ENCODE data around the gene PHKA1.

The PHKA1 gene

DNA sequence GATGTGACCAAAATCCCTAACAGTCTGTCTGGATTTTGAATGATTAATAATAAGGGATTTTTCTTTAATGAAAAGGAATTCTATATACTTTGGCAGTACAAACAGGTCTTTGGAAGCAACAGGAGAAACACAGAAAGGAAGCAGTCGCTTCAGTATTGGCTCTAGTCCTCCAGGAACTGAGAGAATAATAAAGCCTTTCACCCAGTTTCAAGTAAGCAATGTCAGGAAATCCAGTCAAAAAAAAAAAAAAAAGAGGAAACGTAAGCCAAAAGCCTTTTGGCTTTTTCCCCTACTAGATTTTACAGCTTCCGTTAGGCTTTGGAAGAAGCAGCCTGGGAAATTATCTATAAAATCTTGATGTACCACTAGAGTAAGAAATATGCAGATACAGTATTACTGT lies 79.8 kb downstream of the PHKA1 start:
- DNase-seq (ENCODE audit: extremely low read depth, low read depth), result no peak
- TF ChIP-seq, protein P1, sequence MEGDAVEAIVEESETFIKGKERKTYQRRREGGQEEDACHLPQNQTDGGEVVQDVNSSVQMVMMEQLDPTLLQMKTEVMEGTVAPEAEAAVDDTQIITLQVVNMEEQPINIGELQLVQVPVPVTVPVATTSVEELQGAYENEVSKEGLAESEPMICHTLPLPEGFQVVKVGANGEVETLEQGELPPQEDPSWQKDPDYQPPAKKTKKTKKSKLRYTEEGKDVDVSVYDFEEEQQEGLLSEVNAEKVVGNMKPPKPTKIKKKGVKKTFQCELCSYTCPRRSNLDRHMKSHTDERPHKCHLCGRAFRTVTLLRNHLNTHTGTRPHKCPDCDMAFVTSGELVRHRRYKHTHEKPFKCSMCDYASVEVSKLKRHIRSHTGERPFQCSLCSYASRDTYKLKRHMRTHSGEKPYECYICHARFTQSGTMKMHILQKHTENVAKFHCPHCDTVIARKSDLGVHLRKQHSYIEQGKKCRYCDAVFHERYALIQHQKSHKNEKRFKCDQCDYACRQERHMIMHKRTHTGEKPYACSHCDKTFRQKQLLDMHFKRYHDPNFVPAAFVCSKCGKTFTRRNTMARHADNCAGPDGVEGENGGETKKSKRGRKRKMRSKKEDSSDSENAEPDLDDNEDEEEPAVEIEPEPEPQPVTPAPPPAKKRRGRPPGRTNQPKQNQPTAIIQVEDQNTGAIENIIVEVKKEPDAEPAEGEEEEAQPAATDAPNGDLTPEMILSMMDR (IDR thresholded peaks at IDR 0.05; ENCODE audit: low read depth, low read length, missing control alignments), result no peak
- H3K4me3 ChIP-seq (replicated peaks; ENCODE audit: low read depth, low read length), result no peak overlapping the region

DNA sequence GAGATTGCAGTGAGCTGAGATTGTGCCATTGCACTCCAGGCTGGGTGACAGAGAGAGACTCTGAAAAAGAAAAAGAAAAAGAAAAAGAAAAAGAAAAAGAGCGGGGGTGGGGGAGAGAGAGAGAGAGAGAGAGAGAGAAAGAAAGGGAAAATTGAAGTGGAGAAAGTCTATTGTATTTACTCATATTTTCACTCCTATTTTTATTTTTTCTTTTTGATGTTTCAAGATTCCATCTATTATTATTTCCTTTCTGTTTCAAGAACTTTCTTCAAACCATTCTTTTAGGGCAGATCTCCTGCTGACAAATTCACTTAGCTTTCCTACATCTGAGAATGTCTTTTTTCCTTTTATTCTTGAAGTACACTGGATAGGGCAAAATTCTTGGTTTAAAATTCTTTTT lies 83.9 kb downstream of the PHKA1 start:
- H3K4me3 ChIP-seq (replicated peaks; ENCODE audit: low read depth, low read length), result no peak overlapping the region
- no peak for DNase-seq (ENCODE audit: extremely low read depth, low read depth)
- TF ChIP-seq, protein P1 (IDR thresholded peaks at IDR 0.05; ENCODE audit: low read depth, low read length, missing control alignments), result no peak

DNA sequence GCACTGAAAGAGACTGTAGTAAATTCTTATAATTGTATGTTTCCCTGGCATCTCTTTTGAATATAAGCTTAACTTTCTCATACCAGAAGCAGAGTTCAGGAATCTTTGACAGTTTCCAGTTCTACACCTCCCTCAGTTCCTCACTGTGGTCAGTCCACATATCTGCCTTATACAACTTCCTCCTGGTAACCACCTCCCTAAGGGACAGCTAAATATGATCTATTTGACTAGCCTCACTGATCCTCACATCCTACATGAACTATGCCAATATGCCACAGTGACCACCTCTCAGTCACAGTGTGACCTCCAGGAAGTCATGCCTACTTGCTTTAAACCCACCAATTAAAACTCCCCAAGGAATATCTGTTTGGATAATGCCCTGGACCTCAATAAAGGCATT lies 89.9 kb downstream of the PHKA1 start:
- TF ChIP-seq, protein P1 (IDR thresholded peaks at IDR 0.05; ENCODE audit: low read depth, low read length, missing control alignments), result no peak
- H3K4me3 ChIP-seq (replicated peaks; ENCODE audit: low read depth, low read length), result no peak overlapping the region
- DNase-seq (ENCODE audit: extremely low read depth, low read depth), result no peak

DNA sequence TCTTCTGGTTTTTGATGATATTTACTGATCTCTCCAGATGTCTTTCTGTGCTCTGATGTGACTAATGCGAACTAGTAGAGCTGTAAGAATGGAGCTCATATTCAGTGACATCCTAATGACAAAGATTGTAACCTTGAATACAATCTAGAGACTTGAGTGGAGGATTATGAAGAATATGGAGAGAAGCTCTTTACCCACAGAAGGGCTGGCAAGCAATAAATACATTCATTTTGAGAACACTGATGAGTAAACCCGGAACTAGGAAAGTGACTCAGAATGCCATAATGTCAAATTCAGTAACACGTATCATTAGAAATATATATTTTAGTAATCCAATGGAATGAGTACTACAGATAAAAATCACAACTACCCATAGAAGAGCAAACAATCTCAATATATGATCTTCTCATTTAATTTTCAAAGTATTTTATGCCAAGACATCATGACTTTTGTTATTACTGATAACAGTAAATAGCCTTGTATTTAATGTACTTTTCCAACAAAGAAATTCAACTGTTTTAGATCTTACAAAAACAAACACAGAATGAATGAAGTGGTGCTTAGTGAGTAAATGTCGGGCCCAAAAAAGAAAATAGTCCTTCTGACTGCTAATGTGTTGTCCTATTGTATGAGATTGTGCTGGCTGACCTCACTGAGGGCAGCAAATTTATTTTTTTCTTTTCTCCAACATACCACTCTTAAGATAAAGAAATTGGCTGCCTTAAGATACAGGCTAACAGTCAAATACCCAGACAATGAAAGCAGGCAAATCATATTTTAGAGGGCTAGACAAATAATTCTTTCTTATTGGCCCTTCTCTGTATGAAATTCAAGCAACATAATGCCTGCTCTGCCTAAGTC lies 92.3 kb downstream of the PHKA1 start:
- DNase-seq (ENCODE audit: extremely low read depth, low read depth), result no peak
- H3K4me3 ChIP-seq (replicated peaks; ENCODE audit: low read depth, low read length), result no peak overlapping the region
- TF ChIP-seq, protein P1 (IDR thresholded peaks at IDR 0.05; ENCODE audit: low read depth, low read length, missing control alignments), result no peak

DNA sequence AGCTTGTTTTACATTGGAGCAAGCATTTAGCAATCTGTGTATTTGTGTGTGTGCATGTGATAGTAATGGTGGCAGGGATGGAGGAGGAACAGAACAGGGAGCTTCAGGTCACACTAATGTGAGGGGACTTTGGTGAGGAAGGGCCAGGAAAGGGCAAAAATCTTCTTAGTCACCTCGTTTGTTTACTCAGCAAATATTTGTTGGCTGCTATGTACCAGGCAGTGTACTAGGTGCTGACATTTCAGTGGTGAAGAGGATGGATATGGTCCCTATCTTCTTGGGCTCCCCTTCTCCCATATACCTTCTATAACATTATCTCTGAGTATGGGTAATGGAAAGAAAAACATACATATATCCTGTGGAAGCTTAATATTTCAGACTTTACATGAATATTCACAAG lies 92.9 kb downstream of the PHKA1 start:
- TF ChIP-seq, protein P1 (IDR thresholded peaks at IDR 0.05; ENCODE audit: low read depth, low read length, missing control alignments), result no peak
- DNase-seq (ENCODE audit: extremely low read depth, low read depth), result no peak
- no peak overlapping the region for H3K4me3 ChIP-seq (replicated peaks; ENCODE audit: low read depth, low read length)

DNA sequence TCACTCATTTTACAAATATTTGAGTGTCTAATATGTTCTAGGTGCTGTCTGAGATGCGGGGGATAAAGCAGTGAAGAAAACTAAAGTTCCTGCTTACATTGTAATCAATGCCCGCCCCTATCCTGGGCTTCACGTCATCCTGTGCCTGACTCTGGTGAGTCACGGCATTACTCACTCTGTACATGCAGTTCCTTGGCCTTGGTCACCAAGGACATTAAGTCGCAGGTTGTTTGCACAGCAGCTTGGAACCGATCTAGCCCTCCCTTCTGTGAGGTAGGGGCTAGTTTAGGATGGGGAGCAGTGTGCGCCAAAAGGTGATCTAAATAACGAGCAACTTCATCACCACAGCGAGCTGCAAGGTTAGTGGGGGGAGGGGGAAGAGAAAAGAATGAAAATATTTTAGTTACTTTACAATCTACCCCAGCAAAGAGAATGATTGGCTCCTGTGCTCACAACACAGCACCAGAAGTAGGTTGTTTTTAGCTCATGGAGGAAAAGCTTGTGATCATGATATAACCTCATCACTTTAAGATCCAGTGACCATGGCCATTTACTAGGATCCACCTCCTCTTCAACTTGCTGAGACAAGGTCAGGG lies 93.5 kb downstream of the PHKA1 start:
- TF ChIP-seq, protein P1 (IDR thresholded peaks at IDR 0.05; ENCODE audit: low read depth, low read length, missing control alignments), result no peak
- no peak overlapping the region for H3K4me3 ChIP-seq (replicated peaks; ENCODE audit: low read depth, low read length)
- peak; percentile 52 for DNase-seq (ENCODE audit: extremely low read depth, low read depth)
